Measurements from ENCODE around the gene CDT1. TPM values are rescaled to one million over a fixed set of nuclear protein-coding genes. Genes with fewer than 3 reads are reported as not detected.
"Not testable (repeated sequence)": the region's sequence is repeated elsewhere in the genome, so short reads cannot be mapped to it uniquely, and the experiment has no call there.

CDT1 gene
- polyA plus RNA-seq, 1 of the 3 experiments (the other 2 are of a cell fraction) = 6.1 TPM

- Histone ChIP-seq H2AFZ (ENCODE audit: low read depth) (no peak overlapping the region), H3F3A (replicated peaks; ENCODE audit: insufficient read depth) (peaks cover 19% of the 10 kb centered on the region), H3K27ac (ENCODE audit: low read depth in 2 of 2, low read length in 1 of 2) (no peak overlapping the region), H3K27me3 (ENCODE audit: insufficient read depth) (no peaks in the 10 kb centered on the region), H4K20me1 (ENCODE audit: insufficient read depth) (peaks cover 12% of the 10 kb centered on the region), H3K4me3 (ENCODE audit: low read depth in 2 of 2, low read length in 1 of 2) (no peak overlapping the region), H3K9me3 (no peaks in the 10 kb centered on the region), H3K4me2 (no peak overlapping the region), H3K36me3 (replicated peaks in 1 of 2; ENCODE audit: control insufficient read depth in 1 of 2, insufficient read depth in 2 of 2, low read length in 1 of 2) (no peaks in the 10 kb centered on the region), H3K4me1 (ENCODE audit: control insufficient read depth in 1 of 2, insufficient read depth in 2 of 2, low read depth in 1 of 2, low read length in 1 of 2) (peaks cover 0 to 12% of the 10 kb centered on the region in 2 experiments; a peak in 3 of 4 replicates), H3K79me2 (ENCODE audit: insufficient read depth) (peaks cover 25% of the 10 kb centered on the region), H3K9ac (no peak overlapping the region), H3K9me2 (no peaks in the 10 kb centered on the region)
- 72% methylated on average over 11 of the region's 11 CpGs for WGBS (ENCODE audit: low lambda C conversion rate)
- TF ChIP-seq CTCF (IDR thresholded peaks at IDR 0.05) = no peak
- no peak for TF ChIP-seq MXI1 (IDR thresholded peaks at IDR 0.05; ENCODE audit: low read depth, low read length)
- ChIA-PET POLR2A (interaction anchor here (1.0 kb wide), 1 partner anchor 62 kb away, joined by 3 read pairs; no protein-coding TSS in a partner anchor), CTCF (interaction anchor here (1.0 to 4.1 kb wide), 5 partner anchors 13 to 428 kb away, joined by 3 to 31 read pairs (median 3); no protein-coding TSS in a partner anchor)
- DNase-seq = no peak
Observed at GRCh38 chr16:88787579-88788314, 15.8 kb upstream of the CDT1 start.

GRCh38 chr16:88788749-88789148, 14.8 kb upstream of the CDT1 start:
- H3K9ac ChIP-seq; H3K9me2 ChIP-seq; H3K36me3 ChIP-seq (replicated peaks in 1 of 2; ENCODE audit: control insufficient read depth in 1 of 2, insufficient read depth in 2 of 2, low read length in 1 of 2); DNase-seq; H3K4me2 ChIP-seq; H3K4me1 ChIP-seq (ENCODE audit: control insufficient read depth in 1 of 2, insufficient read depth in 2 of 2, low read depth in 1 of 2, low read length in 1 of 2); H3K9me3 ChIP-seq; H3F3A ChIP-seq (replicated peaks; ENCODE audit: insufficient read depth); H3K27ac ChIP-seq (ENCODE audit: low read depth in 2 of 2, low read length in 1 of 2); H3K4me3 ChIP-seq (ENCODE audit: low read depth in 2 of 2, low read length in 1 of 2); POLR2A ChIA-PET; H2AFZ ChIP-seq (ENCODE audit: low read depth); H4K20me1 ChIP-seq (ENCODE audit: insufficient read depth); H3K27me3 ChIP-seq (ENCODE audit: insufficient read depth): not testable (repeated sequence)
- CTCF ChIA-PET = interaction anchor here (1.4 kb wide), 1 partner anchor 35 kb away, joined by 3 read pairs; no protein-coding TSS in a partner anchor
- WGBS (ENCODE audit: low lambda C conversion rate) = 83% methylated on average over 7 of the region's 8 CpGs
- peaks cover 15% of the 10 kb centered on the region for H3K79me2 ChIP-seq (ENCODE audit: insufficient read depth)

GRCh38 chr16:88789594-88789993, 14.0 kb upstream of the CDT1 start:
- Histone ChIP-seq H3K4me2 (no peak overlapping the region), H3K9me3 (no peaks in the 10 kb centered on the region), H3K4me3 (ENCODE audit: low read depth in 2 of 2, low read length in 1 of 2) (no peak overlapping the region), H3K27me3 (ENCODE audit: insufficient read depth) (no peaks in the 10 kb centered on the region), H3K9me2 (no peaks in the 10 kb centered on the region), H3K36me3 (replicated peaks in 1 of 2; ENCODE audit: control insufficient read depth in 1 of 2, insufficient read depth in 2 of 2, low read length in 1 of 2) (no peaks in the 10 kb centered on the region), H3K4me1 (ENCODE audit: control insufficient read depth in 1 of 2, insufficient read depth in 2 of 2, low read depth in 1 of 2, low read length in 1 of 2) (no peaks in the 10 kb centered on the region; a peak in 1 of 4 replicates), H3K9ac (no peak overlapping the region), H4K20me1 (ENCODE audit: insufficient read depth) (no peaks in the 10 kb centered on the region), H3K27ac (ENCODE audit: low read depth in 2 of 2, low read length in 1 of 2) (no peak overlapping the region), H2AFZ (ENCODE audit: low read depth) (no peak overlapping the region), H3K79me2 (ENCODE audit: insufficient read depth) (peaks cover 7% of the 10 kb centered on the region; the same call in 1 of the 2 replicates), H3F3A (replicated peaks; ENCODE audit: insufficient read depth) (peaks cover 5% of the 10 kb centered on the region)
- ChIA-PET CTCF (interaction anchor here (1.1 to 1.3 kb wide), 2 partner anchors 8 to 49 kb away, joined by 3 read pairs; no protein-coding TSS in a partner anchor), POLR2A (no interaction called here)
- no peak for DNase-seq
- WGBS (ENCODE audit: low lambda C conversion rate) = 84% methylated on average over 5 of the region's 7 CpGs
- no peak for TF ChIP-seq CTCF (IDR thresholded peaks at IDR 0.05)
- TF ChIP-seq CHD2 (IDR thresholded peaks at IDR 0.05; ENCODE audit: low read length, partially characterized antibody) = no peak
- TF ChIP-seq FOXJ3 (CRISPR knock-in tag; IDR thresholded peaks at IDR 0.05) = no peak
- no peak for TF ChIP-seq RFX5 (IDR thresholded peaks at IDR 0.05; ENCODE audit: low read length)
- TF ChIP-seq YY1 (IDR thresholded peaks at IDR 0.05; ENCODE audit: low read depth) = no peak
- TF ChIP-seq PBX3 (IDR thresholded peaks at IDR 0.05) = no peak

All from SK-N-SH (cell line).